Activated CD4-positive, alpha-beta T cell treated with anti-CD3 and anti-CD28 coated beads for 36 hours (primary cell): Measurements from ENCODE around the gene PIK3R6. TPM values are rescaled to one million over a fixed set of nuclear protein-coding genes. Genes with fewer than 3 reads are reported as not detected.
"Not testable (repeated sequence)": the region's sequence is repeated elsewhere in the genome, so short reads cannot be mapped to it uniquely, and the experiment has no call there.

ENCODE experiments used
- ATAC-seq: fragments of 200-7000 bp; cut with Tn5 transposase; one replicate; pipeline ENCODE4 v1.10.0; 2021; ENCODE audit warnings: mild to moderate bottlenecking, moderate library complexity
- CTCF ChIA-PET: fragments of 350-600 bp; sonication (Branson Sonifier 250); formaldehyde crosslinking; loops from one replicate; lab custom pipeline; 2021; ENCODE audit warnings: antibody characterized with exemption; lab: Charles Lee
- POLR2A ChIA-PET: fragments of 350-600 bp; sonication (Branson Sonifier 250); formaldehyde crosslinking; loops from one replicate; lab custom pipeline; 2021; ENCODE audit warnings: antibody characterized with exemption, inconsistent platforms; lab: Charles Lee
- DNase-seq: peaks from one replicate; pipeline ENCODE4 v3.0.0-alpha.2; 2020
- H3K27ac Mint-ChIP-seq: one replicate; pipeline ENCODE4 v1.8.0; 2021; ENCODE audit warnings: mixed read lengths
- H3K27me3 Mint-ChIP-seq: one replicate; pipeline ENCODE4 v1.8.0; 2021; ENCODE audit warnings: mixed read lengths
- H3K36me3 Mint-ChIP-seq: one replicate; pipeline ENCODE4 v1.8.0; 2021; ENCODE audit warnings: low read depth, mixed read lengths
- H3K4me1 Mint-ChIP-seq: one replicate; pipeline ENCODE4 v1.8.0; 2021; ENCODE audit warnings: mixed read lengths
- H3K4me3 Mint-ChIP-seq: one replicate; pipeline ENCODE4 v1.8.0; 2021; ENCODE audit warnings: mild to moderate bottlenecking, moderate library complexity, mixed read lengths
- H3K9me3 Mint-ChIP-seq: one replicate; pipeline ENCODE4 v1.8.0; 2021; ENCODE audit warnings: low read depth, mixed read lengths
- intact Hi-C, 2 experiments: fragments of 100-400 bp; cut with DNase I in 1 of 2; cut with micrococcal nuclease in 1 of 2; formaldehyde crosslinking; loops; one replicate each; pipeline versions ENCODE4 v1.14.2 to v1.15.1; 2022 to 2024; cut with DNase I, micrococcal nuclease
- total RNA-seq, 2 experiments: library from RNA; stranded (reverse); gene quantifications; one replicate each; pipeline ENCODE4 v1.2.3, GENCODE V29; 2021

The PIK3R6 gene
- total RNA-seq, 2 experiments from 2014 or later, result 0.96 to 1.8 TPM

- DNase-seq (no peak), ATAC-seq (no peak)
- Mint-ChIP-seq H3K27ac (no peak overlapping the region), H3K9me3 (no peaks in the 10 kb centered on the region), H3K4me1 (peaks cover 45% of the 10 kb centered on the region), H3K36me3 (no peaks in the 10 kb centered on the region), H3K27me3 (no peaks in the 10 kb centered on the region), H3K4me3 (no peak overlapping the region)
- ChIA-PET POLR2A (no interaction called here), CTCF (no interaction called here)
- intact Hi-C loops, result no loop called here
These were observed 5.8 kb downstream of the PIK3R6 start for GRCh38 chr17:8861495-8862181.

- H3K27me3 Mint-ChIP-seq, result no peaks in the 10 kb centered on the region
- H3K9me3 Mint-ChIP-seq, result no peaks in the 10 kb centered on the region
- intact Hi-C loops, result loop anchor here (2.0 to 5.0 kb wide), 4 partner anchors 37 to 432 kb away; no protein-coding TSS in a partner anchor
- CTCF ChIA-PET, result interaction anchor here (0.5 to 1.3 kb wide), 2 partner anchors 36 to 138 kb away, joined by 3 to 4 read pairs; no protein-coding TSS in a partner anchor
- DNase-seq (no peak), ATAC-seq (no peak)
- peaks cover 54% of the 10 kb centered on the region for H3K4me1 Mint-ChIP-seq
- peak overlapping the region; percentile 51 for H3K27ac Mint-ChIP-seq
- H3K4me3 Mint-ChIP-seq, result no peak overlapping the region
- H3K36me3 Mint-ChIP-seq, result no peaks in the 10 kb centered on the region
- POLR2A ChIA-PET, result no interaction called here
These were observed 7.6 kb downstream of the PIK3R6 start for GRCh38 chr17:8859804-8860430.

- no peaks in the 10 kb centered on the region for H3K9me3 Mint-ChIP-seq
- H3K36me3 Mint-ChIP-seq, result no peaks in the 10 kb centered on the region
- peaks cover 54% of the 10 kb centered on the region for H3K4me1 Mint-ChIP-seq
- ATAC-seq (peak; percentile 48), DNase-seq (peak; percentile 50)
- H3K27ac Mint-ChIP-seq, result peak overlapping the region; percentile 80
- intact Hi-C loops, result loop anchor here (2.0 to 5.0 kb wide), 4 partner anchors 38 to 433 kb away; no protein-coding TSS in a partner anchor
- ChIA-PET POLR2A (no interaction called here), CTCF (interaction anchor here (1.0 to 1.3 kb wide), 3 partner anchors 10 to 139 kb away, joined by 3 to 4 read pairs (median 4); no protein-coding TSS in a partner anchor)
- no peak overlapping the region for H3K4me3 Mint-ChIP-seq
- H3K27me3 Mint-ChIP-seq, result no peaks in the 10 kb centered on the region
These were observed 8.3 kb downstream of the PIK3R6 start for GRCh38 chr17:8859027-8859803.

GRCh38 chr17:8857919-8858318 is 9.6 kb downstream of the PIK3R6 start:
- intact Hi-C loops, result loop anchor here (1.0 to 5.0 kb wide), 7 partner anchors 39 to 434 kb away; no protein-coding TSS in a partner anchor
- CTCF ChIA-PET, result interaction anchor here (0.6 to 1.4 kb wide), 5 partner anchors 9 to 1819 kb away, joined by 3 to 4 read pairs (median 3); no protein-coding TSS in a partner anchor
- Mint-ChIP-seq H3K4me3 (peak overlapping the region; percentile 6), H3K9me3 (no peaks in the 10 kb centered on the region), H3K4me1 (peaks cover 54% of the 10 kb centered on the region), H3K27ac (peak overlapping the region; percentile 80), H3K36me3 (no peaks in the 10 kb centered on the region), H3K27me3 (no peaks in the 10 kb centered on the region)
- DNase-seq (peak; percentile 81), ATAC-seq (peak; percentile 70)
- POLR2A ChIA-PET, result interaction anchor here (0.6 kb wide), 1 partner anchor 99 kb away, joined by 3 read pairs; no protein-coding TSS in a partner anchor

GRCh38 chr17:8856869-8857575 is 10.5 kb downstream of the PIK3R6 start:
- Mint-ChIP-seq H3K4me3 (no peak overlapping the region), H3K4me1 (peaks cover 47% of the 10 kb centered on the region), H3K27me3 (no peaks in the 10 kb centered on the region), H3K9me3 (no peaks in the 10 kb centered on the region), H3K36me3 (no peaks in the 10 kb centered on the region), H3K27ac (peak overlapping the region; percentile 55)
- ChIA-PET POLR2A (no interaction called here), CTCF (interaction anchor here (1.4 kb wide), 1 partner anchor 32 kb away, joined by 3 read pairs; no protein-coding TSS in a partner anchor)
- DNase-seq (no peak), ATAC-seq (no peak)
- intact Hi-C loops, result loop anchor here (2.0 to 5.0 kb wide), 4 partner anchors 40 to 435 kb away; no protein-coding TSS in a partner anchor

GRCh38 chr17:8856205-8856603 is 11.3 kb downstream of the PIK3R6 start:
- H3K4me3 Mint-ChIP-seq, DNase-seq, CTCF ChIA-PET, H3K36me3 Mint-ChIP-seq, ATAC-seq, H3K27me3 Mint-ChIP-seq, POLR2A ChIA-PET, H3K9me3 Mint-ChIP-seq: not testable (repeated sequence)
- intact Hi-C loops, result loop anchor here (2.0 to 5.0 kb wide), 4 partner anchors 41 to 436 kb away; no protein-coding TSS in a partner anchor
- peak overlapping the region; percentile 9 for H3K27ac Mint-ChIP-seq
- H3K4me1 Mint-ChIP-seq, result peaks cover 41% of the 10 kb centered on the region

- Mint-ChIP-seq H3K36me3 (no peaks in the 10 kb centered on the region), H3K27me3 (no peaks in the 10 kb centered on the region), H3K4me1 (peaks cover 41% of the 10 kb centered on the region), H3K27ac (peak overlapping the region; percentile 9), H3K9me3 (no peaks in the 10 kb centered on the region), H3K4me3 (no peak overlapping the region)
- ATAC-seq, result peak; percentile 42
- intact Hi-C loops, result loop anchor here (2.0 to 5.0 kb wide), 4 partner anchors 42 to 437 kb away; no protein-coding TSS in a partner anchor
- DNase-seq, result peak; percentile 62
- ChIA-PET POLR2A (no interaction called here), CTCF (no interaction called here)
These were observed 11.8 kb downstream of the PIK3R6 start for GRCh38 chr17:8855477-8856204.

GRCh38 chr17:8851600-8851999 is 15.9 kb downstream of the PIK3R6 start:
- no peak overlapping the region for H3K4me3 Mint-ChIP-seq
- H3K27me3 Mint-ChIP-seq, result no peaks in the 10 kb centered on the region
- ATAC-seq (no peak), DNase-seq (no peak)
- H3K9me3 Mint-ChIP-seq, result no peaks in the 10 kb centered on the region
- intact Hi-C loops, result no loop called here
- peaks cover 15% of the 10 kb centered on the region for H3K4me1 Mint-ChIP-seq
- CTCF ChIA-PET, result no interaction called here
- no peak overlapping the region for H3K27ac Mint-ChIP-seq
- no peaks in the 10 kb centered on the region for H3K36me3 Mint-ChIP-seq
- POLR2A ChIA-PET, result interaction anchor here (0.6 kb wide), 1 partner anchor 105 kb away, joined by 3 read pairs; no protein-coding TSS in a partner anchor

GRCh38 chr17:8849311-8850041 is 18.0 kb downstream of the PIK3R6 start:
- Mint-ChIP-seq H3K9me3 (no peaks in the 10 kb centered on the region), H3K27me3 (no peaks in the 10 kb centered on the region), H3K27ac (no peak overlapping the region), H3K36me3 (no peaks in the 10 kb centered on the region), H3K4me1 (peaks cover 4% of the 10 kb centered on the region), H3K4me3 (no peak overlapping the region)
- ChIA-PET CTCF (interaction anchor here (0.6 to 1.7 kb wide), 6 partner anchors 9 to 188 kb away, joined by 3 to 5 read pairs (median 3); no protein-coding TSS in a partner anchor), POLR2A (no interaction called here)
- intact Hi-C loops, result no loop called here
- no peak for DNase-seq
- no peak for ATAC-seq
